Stimulated activated effector memory CD8-positive, alpha-beta T cell treated with anti-CD3 and anti-CD28 coated beads, Interleukin-12 subunit alpha, Interleukin-12 subunit beta, amount 100 ng/mL, for 72 hours (primary cell): ENCODE measurements around the gene SINHCAF.
A peak's percentile ranks its signal among the peaks of the same experiment; 100 is the strongest.

ENCODE experiments used
- ATAC-seq: fragments of 150-1000 bp; cut with Tn5 transposase; 2 replicates; pipeline ENCODE4 v1.10.0; 2021
- DNase-seq, 2 donors: peaks; one replicate each; pipeline ENCODE4 v3.0.0; 2021 to 2022; ENCODE audit warnings: low spot score in 2 of 2
- H3K27ac Mint-ChIP-seq: one replicate; pipeline ENCODE4 v1.8.0; 2022; ENCODE audit warnings: mild to moderate bottlenecking, mixed read lengths
- H3K36me3 Mint-ChIP-seq: one replicate; pipeline ENCODE4 v1.8.0; 2022; ENCODE audit warnings: mild to moderate bottlenecking, mixed read lengths
- H3K4me1 Mint-ChIP-seq: one replicate; pipeline ENCODE4 v1.8.0; 2022; ENCODE audit warnings: mixed read lengths
- H3K4me3 Mint-ChIP-seq: one replicate; pipeline ENCODE4 v1.8.0; 2022; ENCODE audit warnings: mild to moderate bottlenecking, mixed read lengths
- H3K9me3 Mint-ChIP-seq: one replicate; pipeline ENCODE4 v1.8.0; 2022; ENCODE audit warnings: mixed read lengths

The SINHCAF gene

GRCh38 chr12:31301311-31301710 is 24.6 kb downstream of the SINHCAF start:
- H3K36me3 Mint-ChIP-seq: peaks cover 97% of the 10 kb centered on the region
- ATAC-seq: no peak
- no peak overlapping the region for H3K27ac Mint-ChIP-seq
- H3K4me1 Mint-ChIP-seq: peaks cover 39% of the 10 kb centered on the region
- DNase-seq: no peak
- H3K4me3 Mint-ChIP-seq: no peak overlapping the region
- no peaks in the 10 kb centered on the region for H3K9me3 Mint-ChIP-seq

- H3K4me3 Mint-ChIP-seq: no peak overlapping the region
- H3K27ac Mint-ChIP-seq: no peak overlapping the region
- DNase-seq (no peak), ATAC-seq (no peak)
- peaks cover 39% of the 10 kb centered on the region for H3K4me1 Mint-ChIP-seq
- no peaks in the 10 kb centered on the region for H3K9me3 Mint-ChIP-seq
- peaks cover 97% of the 10 kb centered on the region for H3K36me3 Mint-ChIP-seq
Measured at GRCh38 chr12:31300783-31301182, 25.2 kb downstream of the SINHCAF start.

- no peak overlapping the region for H3K4me3 Mint-ChIP-seq
- no peak overlapping the region for H3K27ac Mint-ChIP-seq
- no peak for DNase-seq
- H3K4me1 Mint-ChIP-seq: peaks cover 39% of the 10 kb centered on the region
- no peaks in the 10 kb centered on the region for H3K9me3 Mint-ChIP-seq
- peaks cover 99% of the 10 kb centered on the region for H3K36me3 Mint-ChIP-seq
- ATAC-seq: no peak
Measured at GRCh38 chr12:31300341-31300740, 25.6 kb downstream of the SINHCAF start.

- Mint-ChIP-seq H3K4me3 (no peak overlapping the region), H3K4me1 (peaks cover 30% of the 10 kb centered on the region), H3K9me3 (no peaks in the 10 kb centered on the region), H3K36me3 (peaks cover 99% of the 10 kb centered on the region), H3K27ac (peak overlapping the region; percentile 73)
- ATAC-seq: no peak
- no peak for DNase-seq
Measured at GRCh38 chr12:31298922-31299321, 27.0 kb downstream of the SINHCAF start.

- H3K9me3 Mint-ChIP-seq: no peaks in the 10 kb centered on the region
- peaks cover 99% of the 10 kb centered on the region for H3K36me3 Mint-ChIP-seq
- H3K27ac Mint-ChIP-seq: peak overlapping the region; percentile 73
- peaks cover 26% of the 10 kb centered on the region for H3K4me1 Mint-ChIP-seq
- DNase-seq (no peak), ATAC-seq (no peak)
- H3K4me3 Mint-ChIP-seq: no peak overlapping the region
Measured at GRCh38 chr12:31298515-31298910, 27.4 kb downstream of the SINHCAF start.

- no peak for DNase-seq
- Mint-ChIP-seq H3K27ac (no peak overlapping the region), H3K4me1 (peaks cover 19% of the 10 kb centered on the region), H3K4me3 (no peak overlapping the region), H3K9me3 (no peaks in the 10 kb centered on the region), H3K36me3 (peaks cover 99% of the 10 kb centered on the region)
- no peak for ATAC-seq
Measured at GRCh38 chr12:31297572-31298514, 28.1 kb downstream of the SINHCAF start.

GRCh38 chr12:31289441-31289840 is 36.5 kb downstream of the SINHCAF start:
- H3K27ac Mint-ChIP-seq: peak overlapping the region; percentile 9
- ATAC-seq: no peak
- H3K36me3 Mint-ChIP-seq: peaks cover 100% of the 10 kb centered on the region
- H3K4me1 Mint-ChIP-seq: no peaks in the 10 kb centered on the region
- no peak overlapping the region for H3K4me3 Mint-ChIP-seq
- DNase-seq: no peak
- no peaks in the 10 kb centered on the region for H3K9me3 Mint-ChIP-seq

- no peaks in the 10 kb centered on the region for H3K4me1 Mint-ChIP-seq
- no peaks in the 10 kb centered on the region for H3K9me3 Mint-ChIP-seq
- DNase-seq (no peak), ATAC-seq (no peak)
- H3K27ac Mint-ChIP-seq: no peak overlapping the region
- no peak overlapping the region for H3K4me3 Mint-ChIP-seq
- peaks cover 100% of the 10 kb centered on the region for H3K36me3 Mint-ChIP-seq
Measured at GRCh38 chr12:31288381-31288780, 37.6 kb downstream of the SINHCAF start.

- no peak overlapping the region for H3K4me3 Mint-ChIP-seq
- H3K9me3 Mint-ChIP-seq: no peaks in the 10 kb centered on the region
- peak overlapping the region; percentile 26 for H3K27ac Mint-ChIP-seq
- H3K36me3 Mint-ChIP-seq: peaks cover 96% of the 10 kb centered on the region
- ATAC-seq (no peak), DNase-seq (no peak)
- no peaks in the 10 kb centered on the region for H3K4me1 Mint-ChIP-seq
Measured at GRCh38 chr12:31280183-31280582, 45.8 kb downstream of the SINHCAF start.

- Mint-ChIP-seq H3K4me1 (no peaks in the 10 kb centered on the region), H3K9me3 (no peaks in the 10 kb centered on the region), H3K27ac (peak overlapping the region; percentile 12), H3K4me3 (no peak overlapping the region), H3K36me3 (peaks cover 92% of the 10 kb centered on the region)
- ATAC-seq (no peak), DNase-seq (no peak)
Measured at GRCh38 chr12:31279390-31279924, 46.5 kb downstream of the SINHCAF start.

GRCh38 chr12:31278832-31279231 is 47.1 kb downstream of the SINHCAF start:
- no peaks in the 10 kb centered on the region for H3K4me1 Mint-ChIP-seq
- peaks cover 85% of the 10 kb centered on the region for H3K36me3 Mint-ChIP-seq

GRCh38 chr12:31278424-31278823 is 47.5 kb downstream of the SINHCAF start:
- Mint-ChIP-seq H3K27ac (peak overlapping the region; percentile 12), H3K36me3 (peaks cover 81% of the 10 kb centered on the region), H3K4me3 (no peak overlapping the region), H3K9me3 (no peaks in the 10 kb centered on the region), H3K4me1 (no peaks in the 10 kb centered on the region)
- ATAC-seq (no peak), DNase-seq (no peak)

More at GRCh38 chr12:31278832-31279231, 47.1 kb downstream of the SINHCAF start:
- Mint-ChIP-seq H3K4me3 (no peak overlapping the region), H3K9me3 (no peaks in the 10 kb centered on the region), H3K27ac (peak overlapping the region; percentile 12)
- no peak for DNase-seq
- no peak for ATAC-seq

- ATAC-seq: no peak
- H3K27ac Mint-ChIP-seq: peak overlapping the region; percentile 29
- H3K36me3 Mint-ChIP-seq: peaks cover 68% of the 10 kb centered on the region
- DNase-seq: no peak
- H3K4me1 Mint-ChIP-seq: no peaks in the 10 kb centered on the region
- no peak overlapping the region for H3K4me3 Mint-ChIP-seq
- no peaks in the 10 kb centered on the region for H3K9me3 Mint-ChIP-seq
Measured at GRCh38 chr12:31277081-31277480, 48.9 kb downstream of the SINHCAF start.

GRCh38 chr12:31275491-31275890 is 50.5 kb downstream of the SINHCAF start:
- DNase-seq: no peak
- H3K4me3 Mint-ChIP-seq: no peak overlapping the region
- H3K27ac Mint-ChIP-seq: no peak overlapping the region
- ATAC-seq: no peak
- no peaks in the 10 kb centered on the region for H3K4me1 Mint-ChIP-seq
- H3K36me3 Mint-ChIP-seq: peaks cover 53% of the 10 kb centered on the region
- H3K9me3 Mint-ChIP-seq: no peaks in the 10 kb centered on the region

GRCh38 chr12:31274520-31275300 is 51.2 kb downstream of the SINHCAF start:
- Mint-ChIP-seq H3K36me3 (peaks cover 45% of the 10 kb centered on the region), H3K9me3 (no peaks in the 10 kb centered on the region), H3K27ac (peak overlapping the region; percentile 64), H3K4me3 (no peak overlapping the region), H3K4me1 (no peaks in the 10 kb centered on the region)
- DNase-seq: no peak
- no peak for ATAC-seq
